Right lung (tissue), 10 donors: ENCODE data around the gene ATP6AP1. TPM values are rescaled to one million over a fixed set of nuclear protein-coding genes. Genes with fewer than 3 reads are reported as not detected.
"Not testable (repeated sequence)": the region's sequence is repeated elsewhere in the genome, so short reads cannot be mapped to it uniquely, and the experiment has no call there.

Experiments
- DNase-seq, 2 donors: peaks; one replicate each; pipeline ENCODE4 v3.0.0-alpha.2; 2013
- long read RNA-seq, 8 donors: transcript quantifications; one replicate each; lab custom pipeline, GENCODE V29; 2026
- polyA plus RNA-seq, 5 donors: library from polyadenylated mRNA; unstranded; fragments of 120-200 nt; gene quantifications; one replicate each; pipeline versions ENCODE4 v1.2.1 to v1.2.3, GENCODE V29; 2013; ENCODE audit warnings: inconsistent platforms in 1 of 5, low replicate concordance in 1 of 5; ENCODE audit not compliant: insufficient read length in 5 of 5, insufficient read depth in 1 of 5

The ATP6AP1 gene
- polyA plus RNA-seq = 100 to 1,000 TPM in 2 of 5 donors, 10 to 100 TPM in 3; 79.5 to 109 (median 96.3) TPM
- long read RNA-seq, donor 1, transcript ATP6AP1-201 (10 exons, 2,099 nt) = major isoform, 44 of 121 reads
- long read RNA-seq, donor 1, partial matches to known transcripts = 77 of 121 reads
- long read RNA-seq, donor 1, other reads (novel, unspliced or antisense) = 0 of 121 reads
- long read RNA-seq, donor 2, transcript ATP6AP1-201 (10 exons, 2,099 nt) = major isoform, 20 of 41 reads
- long read RNA-seq, donor 2, partial matches to known transcripts = 20 of 41 reads
- long read RNA-seq, donor 2, other reads (novel, unspliced or antisense) = 0 of 41 reads
- long read RNA-seq, donor 3, transcript ATP6AP1-201 (10 exons, 2,099 nt) = major isoform, 37 of 80 reads
- long read RNA-seq, donor 3, partial matches to known transcripts = 43 of 80 reads
- long read RNA-seq, donor 3, other reads (novel, unspliced or antisense) = 0 of 80 reads
- long read RNA-seq, donor 4, transcript ATP6AP1-201 (10 exons, 2,099 nt) = major isoform, 14 of 42 reads
- long read RNA-seq, donor 4, partial matches to known transcripts = 28 of 42 reads
- long read RNA-seq, donor 4, other reads (novel, unspliced or antisense) = 0 of 42 reads
- long read RNA-seq, donor 5, transcript ATP6AP1-201 (10 exons, 2,099 nt) = major isoform, 39 of 45 reads
- long read RNA-seq, donor 5, partial matches to known transcripts = 5 of 45 reads
- long read RNA-seq, donor 5, other reads (novel, unspliced or antisense) = 0 of 45 reads
- long read RNA-seq, donor 6, transcript ATP6AP1-201 (10 exons, 2,099 nt) = major isoform, 55 of 78 reads
- long read RNA-seq, donor 6, partial matches to known transcripts = 20 of 78 reads
- long read RNA-seq, donor 6, other reads (novel, unspliced or antisense) = 0 of 78 reads
- long read RNA-seq, donor 7, transcript ATP6AP1-201 (10 exons, 2,099 nt) = major isoform, 27 of 32 reads
- long read RNA-seq, donor 7, partial matches to known transcripts = 0 of 32 reads
- long read RNA-seq, donor 7, other reads (novel, unspliced or antisense) = 0 of 32 reads
- long read RNA-seq, donor 8, transcript ATP6AP1-201 (10 exons, 2,099 nt) = major isoform, 13 of 13 reads
- long read RNA-seq, donor 8, partial matches to known transcripts = 0 of 13 reads
- long read RNA-seq, donor 8, other reads (novel, unspliced or antisense) = 0 of 13 reads

- DNase-seq = peak; percentile 85 to 88
Observed at GRCh38 chrX:154428176-154429171, at the start of gene ATP6AP1. Gene ATP6AP1, plus strand, starts transcription at chrX:154428677. Its CDS starts 16 bp downstream, at chrX:154428693.

- peak; percentile 96 to 98 for DNase-seq
Observed at GRCh38 chrX:154378799-154379568, 49.5 kb upstream of the ATP6AP1 start, which contains the start of gene EMD. Gene EMD, plus strand, starts transcription at chrX:154379295. Its CDS starts 190 bp downstream, at chrX:154379485.

GRCh38 chrX:154379569-154379951 lies 48.9 kb upstream of the ATP6AP1 start:
- DNase-seq = no peak

DNA sequence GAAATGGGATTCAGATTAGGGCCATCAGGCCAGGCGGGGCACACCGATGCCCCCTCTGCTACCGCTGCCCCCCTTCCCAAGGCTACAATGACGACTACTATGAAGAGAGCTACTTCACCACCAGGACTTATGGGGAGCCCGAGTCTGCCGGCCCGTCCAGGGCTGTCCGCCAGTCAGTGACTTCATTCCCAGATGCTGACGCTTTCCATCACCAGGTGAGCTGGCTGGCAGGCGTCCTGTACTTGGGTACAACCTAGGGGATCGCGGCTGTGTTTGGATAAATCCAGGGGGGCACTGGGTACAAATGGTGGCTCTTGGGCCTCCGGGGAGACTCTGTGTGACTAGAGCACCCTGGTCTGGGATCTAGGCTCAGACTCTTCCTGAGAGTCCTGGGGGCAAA lies 48.3 kb upstream of the ATP6AP1 start:
- no peak for DNase-seq

DNA sequence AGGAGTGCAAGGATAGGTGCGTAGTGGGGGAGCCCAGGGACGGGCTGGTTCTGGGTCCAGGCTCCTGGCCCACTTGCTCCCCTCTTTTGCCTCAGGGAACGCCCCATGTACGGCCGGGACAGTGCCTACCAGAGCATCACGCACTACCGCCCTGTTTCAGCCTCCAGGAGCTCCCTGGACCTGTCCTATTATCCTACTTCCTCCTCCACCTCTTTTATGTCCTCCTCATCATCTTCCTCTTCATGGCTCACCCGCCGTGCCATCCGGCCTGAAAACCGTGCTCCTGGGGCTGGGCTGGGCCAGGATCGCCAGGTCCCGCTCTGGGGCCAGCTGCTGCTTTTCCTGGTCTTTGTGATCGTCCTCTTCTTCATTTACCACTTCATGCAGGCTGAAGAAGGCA lies 47.7 kb upstream of the ATP6AP1 start:
- no peak for DNase-seq

- no peak for DNase-seq
Observed at GRCh38 chrX:154381271-154381670, 47.2 kb upstream of the ATP6AP1 start.

- DNase-seq = no peak
Observed at GRCh38 chrX:154382483-154383069, 45.9 kb upstream of the ATP6AP1 start.

- no peak for DNase-seq
Observed at GRCh38 chrX:154383359-154384283, 44.9 kb upstream of the ATP6AP1 start.

- DNase-seq = no peak
Observed at GRCh38 chrX:154384284-154384892, 44.1 kb upstream of the ATP6AP1 start.

- DNase-seq = not testable (repeated sequence)
Observed at GRCh38 chrX:154388094-154388493, 40.4 kb upstream of the ATP6AP1 start.

DNA sequence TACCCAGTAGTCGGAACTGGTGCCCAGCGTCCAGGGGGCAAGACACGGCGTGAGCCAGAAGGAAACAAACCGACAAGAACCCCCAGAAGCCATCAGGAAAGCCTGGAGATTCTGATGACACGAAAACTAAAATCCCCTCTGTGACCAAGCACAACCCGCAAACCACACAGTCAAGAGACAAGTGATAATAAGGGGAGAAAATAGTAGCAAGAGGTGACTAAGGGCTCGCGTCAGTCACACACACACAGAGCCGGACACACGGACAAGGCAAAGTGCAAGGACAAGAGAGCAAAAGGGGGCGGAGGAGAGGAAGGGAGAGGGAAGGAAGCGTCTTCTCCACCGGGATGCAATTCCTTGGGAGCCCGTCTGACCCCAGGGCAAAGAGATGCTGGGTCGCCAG lies 39.8 kb upstream of the ATP6AP1 start:
- DNase-seq = not testable (repeated sequence)

- not testable (repeated sequence) for DNase-seq
Observed at GRCh38 chrX:154389812-154390747, 38.4 kb upstream of the ATP6AP1 start.

- not testable (repeated sequence) for DNase-seq
Observed at GRCh38 chrX:154396363-154396762, 32.1 kb upstream of the ATP6AP1 start.

- peak; percentile 60 to 69 for DNase-seq
Observed at GRCh38 chrX:154396973-154397887, 31.2 kb upstream of the ATP6AP1 start.
